T follicular helper cell (primary cell): ENCODE data around the gene TRIM9.
"Not testable (repeated sequence)": the region's sequence is repeated elsewhere in the genome, so short reads cannot be mapped to it uniquely, and the experiment has no call there.

Experiments
- DNase-seq: peaks from one replicate; pipeline ENCODE4 v3.0.0-alpha.2; 2020; ENCODE audit warnings: low read depth

The TRIM9 gene

GRCh38 chr14:50964683-50965390, 130.1 kb downstream of the TRIM9 start:
- DNase-seq: no peak

GRCh38 chr14:50963919-50964318, 131.0 kb downstream of the TRIM9 start:
- DNase-seq: no peak

- no peak for DNase-seq
Observed at GRCh38 chr14:50961605-50962221, 133.2 kb downstream of the TRIM9 start.

- no peak for DNase-seq
Observed at GRCh38 chr14:50957296-50957695, 137.6 kb downstream of the TRIM9 start.

- not testable (repeated sequence) for DNase-seq
Observed at GRCh38 chr14:50956421-50956820, 138.5 kb downstream of the TRIM9 start.

- DNase-seq: no peak
Observed at GRCh38 chr14:50955373-50956043, 139.4 kb downstream of the TRIM9 start.

GRCh38 chr14:50954811-50955372, 140.0 kb downstream of the TRIM9 start:
- DNase-seq: no peak

GRCh38 chr14:50953502-50953901, 141.4 kb downstream of the TRIM9 start:
- no peak for DNase-seq

GRCh38 chr14:50951032-50951431, 143.9 kb downstream of the TRIM9 start:
- no peak for DNase-seq

- no peak for DNase-seq
Observed at GRCh38 chr14:50948205-50948604, 146.7 kb downstream of the TRIM9 start.

GRCh38 chr14:50947446-50947845, 147.5 kb downstream of the TRIM9 start:
- DNase-seq: no peak

GRCh38 chr14:50946234-50946935, 148.5 kb downstream of the TRIM9 start:
- DNase-seq: no peak

GRCh38 chr14:50944647-50945413, 150.1 kb downstream of the TRIM9 start:
- no peak for DNase-seq

- no peak for DNase-seq
Observed at GRCh38 chr14:50943943-50944646, 150.8 kb downstream of the TRIM9 start, which contains the start of gene PYGL. PYGL (minus strand) TSS chr14:50944483; CDS start chr14:50944403, 80 bp downstream.

- DNase-seq: no peak
Observed at GRCh38 chr14:50943261-50943942, 151.5 kb downstream of the TRIM9 start.

GRCh38 chr14:50941638-50942037, 153.3 kb downstream of the TRIM9 start:
- not testable (repeated sequence) for DNase-seq

GRCh38 chr14:50941151-50941550, 153.8 kb downstream of the TRIM9 start:
- no peak for DNase-seq

GRCh38 chr14:50937800-50938199, 157.1 kb downstream of the TRIM9 start:
- no peak for DNase-seq

- no peak for DNase-seq
Observed at GRCh38 chr14:50937325-50937724, 157.6 kb downstream of the TRIM9 start.

- no peak for DNase-seq
Observed at GRCh38 chr14:50936882-50937281, 158.0 kb downstream of the TRIM9 start.
